ENCODE results near the gene ODC1. TPM values are rescaled to one million over a fixed set of nuclear protein-coding genes. Genes with fewer than 3 reads are reported as not detected.

The ODC1 gene
- total and polyA plus RNA-seq, 2 of the 4 experiments (the other 2 are of a cell fraction): 117 to 204 TPM

DNA sequence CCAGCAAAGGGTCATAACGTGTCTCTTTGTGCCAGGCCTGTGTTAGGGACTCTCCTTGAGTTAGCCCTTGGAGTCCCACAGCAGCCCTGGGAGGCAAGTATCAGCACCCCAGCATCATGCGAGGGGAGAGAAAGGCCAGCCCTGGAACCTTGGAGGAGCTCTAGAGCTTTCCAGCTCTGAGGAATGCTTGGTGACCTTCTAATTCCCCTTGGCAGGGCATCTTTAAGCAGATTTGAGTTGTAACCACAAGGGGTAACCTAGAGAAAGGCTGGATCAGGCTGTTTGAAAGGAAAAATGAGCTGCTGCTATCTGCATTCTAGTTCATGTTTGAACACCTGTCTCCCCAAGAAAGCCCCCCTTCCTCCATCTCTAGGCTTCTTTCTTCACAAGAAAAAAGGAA lies 23.8 kb upstream of the ODC1 start:
- H3K27me3 ChIP-seq (ENCODE audit: control insufficient read depth, insufficient read depth, low read length): peaks cover 31% of the 10 kb centered on the region
- no TSS peak for BruUV-seq (replicated peaks)
- no peak overlapping the region for H2AK9ac ChIP-seq (replicated peaks; ENCODE audit: low read depth, low read length, poor library complexity)
- no peak overlapping the region for H3K56ac ChIP-seq (ENCODE audit: extremely low read depth, insufficient read depth, low read length)
- no peak overlapping the region for H3K27ac ChIP-seq (ENCODE audit: insufficient read depth, low read length)
- H3K4me1 ChIP-seq (ENCODE audit: control insufficient read depth, insufficient read depth, low read length): no peaks in the 10 kb centered on the region
- H3K9me1 ChIP-seq (ENCODE audit: insufficient read depth, low read length): no peaks in the 10 kb centered on the region
- ATAC-seq (ENCODE audit: low read depth): no peak
- no peak overlapping the region for H3K14ac ChIP-seq (replicated peaks; ENCODE audit: low read depth, low read length)
- no peak for DNase-seq
- CTCF ChIA-PET: interaction anchor here (0.8 kb wide), 1 partner anchor 37 kb away, joined by 3 read pairs; no protein-coding TSS in a partner anchor
- no peak overlapping the region for H2AK5ac ChIP-seq (ENCODE audit: low read depth, low read length)
- no peak overlapping the region for H4K5ac ChIP-seq (ENCODE audit: low read depth, low read length)
- POLR2A ChIA-PET (ENCODE audit: unreplicated experiment): no interaction called here
- H3K18ac ChIP-seq (ENCODE audit: low read depth, low read length): no peak overlapping the region
- no peak overlapping the region for H3K4ac ChIP-seq (ENCODE audit: low read depth, low read length)
- no peak overlapping the region for H2BK15ac ChIP-seq (ENCODE audit: low read depth, low read length)
- H4K8ac ChIP-seq (ENCODE audit: low read depth in 2 of 2, low read length in 2 of 2): no peak overlapping the region
- no peaks in the 10 kb centered on the region for H3K9me3 ChIP-seq (ENCODE audit: control insufficient read depth, insufficient read depth, low read length)
- H3K36me3 ChIP-seq (ENCODE audit: control insufficient read depth, insufficient read depth, low read length): no peaks in the 10 kb centered on the region
- H2BK120ac ChIP-seq (ENCODE audit: low read depth, low read length): no peak overlapping the region
- dilution Hi-C loops (cut with HindIII; ENCODE audit: low sequenced_read_pairs, unreplicated experiment) (no loop called here), intact Hi-C loops (cut with micrococcal nuclease) (no loop called here), in situ Hi-C loops (cut with MboI; ENCODE audit: low sequenced_read_pairs) (no loop called here)
- H3K23ac ChIP-seq (ENCODE audit: low read depth, low read length): no peak overlapping the region
- H2BK5ac ChIP-seq (ENCODE audit: low read depth, low read length, poor library complexity, severe bottlenecking): no peak overlapping the region
- no peak overlapping the region for H3K4me2 ChIP-seq (ENCODE audit: low read depth, low read length)
- no peaks in the 10 kb centered on the region for H3K79me1 ChIP-seq (ENCODE audit: low read depth in 1 of 2, low read length in 2 of 2)
- no peak overlapping the region for H2AFZ ChIP-seq (replicated peaks; ENCODE audit: low read length, poor library complexity)
- no peak overlapping the region for H2BK20ac ChIP-seq (ENCODE audit: low read depth, low read length)
- TF ChIP-seq, protein P1, sequence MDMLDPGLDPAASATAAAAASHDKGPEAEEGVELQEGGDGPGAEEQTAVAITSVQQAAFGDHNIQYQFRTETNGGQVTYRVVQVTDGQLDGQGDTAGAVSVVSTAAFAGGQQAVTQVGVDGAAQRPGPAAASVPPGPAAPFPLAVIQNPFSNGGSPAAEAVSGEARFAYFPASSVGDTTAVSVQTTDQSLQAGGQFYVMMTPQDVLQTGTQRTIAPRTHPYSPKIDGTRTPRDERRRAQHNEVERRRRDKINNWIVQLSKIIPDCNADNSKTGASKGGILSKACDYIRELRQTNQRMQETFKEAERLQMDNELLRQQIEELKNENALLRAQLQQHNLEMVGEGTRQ (IDR thresholded peaks at IDR 0.05; ENCODE audit: low read depth, low read length): no peak
- TF ChIP-seq NFE2L2 (IDR thresholded peaks at IDR 0.05; ENCODE audit: low read depth, low read length) (no peak), RFX5 (IDR thresholded peaks at IDR 0.05; ENCODE audit: low read depth, low read length) (no peak), RCOR1 (IDR thresholded peaks at IDR 0.05; ENCODE audit: insufficient replicate concordance, low read length) (no peak), MAZ (IDR thresholded peaks at IDR 0.05; ENCODE audit: borderline replicate concordance, low read depth, low read length) (no peak), CEBPB (IDR thresholded peaks at IDR 0.05; ENCODE audit: low read depth, low read length) (no peak), RAD21 (IDR thresholded peaks at IDR 0.05; ENCODE audit: low read length) (no peak), SMC3 (IDR thresholded peaks at IDR 0.05; ENCODE audit: low read depth, low read length) (no peak), FOS (IDR thresholded peaks at IDR 0.05; ENCODE audit: low read depth, low read length) (no peak), MAFK (IDR thresholded peaks at IDR 0.05; ENCODE audit: low read depth, low read length) (no peak)
- no peak overlapping the region for H4K91ac ChIP-seq (ENCODE audit: insufficient read depth, low read depth, low read length)
- no peak overlapping the region for H3K4me3 ChIP-seq (ENCODE audit: insufficient read depth, low read depth, low read length)
- H3K9ac ChIP-seq (ENCODE audit: low read depth, low read length): no peak overlapping the region
- 75% methylated on average over 1 of the region's 2 CpGs; no CpG with 5 or more reads in 1 of the 2 experiments for WGBS, 2 experiments (ENCODE audit: extremely low coverage in 2 of 2, insufficient read length in 1 of 2)
- H4K20me1 ChIP-seq (ENCODE audit: insufficient read depth, low read length): no peaks in the 10 kb centered on the region

All from IMR-90 (cell line).